AG08396 (cell line): ENCODE measurements around the gene CHST15.
"Not testable (repeated sequence)": the region's sequence is repeated elsewhere in the genome, so short reads cannot be mapped to it uniquely, and the experiment has no call there.

Source experiments
- DNase-seq: peaks from one replicate; pipeline ENCODE4 v3.0.0; 2012; ENCODE audit warnings: low spot score, mixed read lengths

Gene CHST15

GRCh38 chr10:124098575-124098974 is 5.2 kb upstream of the CHST15 start:
- DNase-seq: no peak

GRCh38 chr10:124097883-124098282 is 4.5 kb upstream of the CHST15 start:
- DNase-seq: no peak

- DNase-seq: no peak
Observed at GRCh38 chr10:124096494-124096893, 3.1 kb upstream of the CHST15 start.

- DNase-seq: not testable (repeated sequence)
Observed at GRCh38 chr10:124095801-124096200, 2.4 kb upstream of the CHST15 start.

- no peak for DNase-seq
Observed at GRCh38 chr10:124095096-124095495, 1.7 kb upstream of the CHST15 start.

- no peak for DNase-seq
Observed at GRCh38 chr10:124094419-124094785, 1.0 kb upstream of the CHST15 start.

GRCh38 chr10:124093774-124094418 is 498 bp upstream of the CHST15 start:
- peak; percentile 29 for DNase-seq

GRCh38 chr10:124092250-124092859 is 1.0 kb downstream of the CHST15 start:
- peak; percentile 75 for DNase-seq

- DNase-seq: peak; percentile 41
Observed at GRCh38 chr10:124091646-124092249, 1.6 kb downstream of the CHST15 start.

- DNase-seq: no peak
Observed at GRCh38 chr10:124090601-124091209, 2.7 kb downstream of the CHST15 start.

GRCh38 chr10:124089859-124090258 is 3.5 kb downstream of the CHST15 start:
- no peak for DNase-seq

- no peak for DNase-seq
Observed at GRCh38 chr10:124088915-124089314, 4.5 kb downstream of the CHST15 start.

GRCh38 chr10:124087672-124088634 is 5.4 kb downstream of the CHST15 start:
- no peak for DNase-seq

GRCh38 chr10:124086787-124087671 is 6.4 kb downstream of the CHST15 start:
- no peak for DNase-seq

GRCh38 chr10:124086097-124086710 is 7.2 kb downstream of the CHST15 start:
- no peak for DNase-seq

GRCh38 chr10:124085680-124086079 is 7.7 kb downstream of the CHST15 start:
- no peak for DNase-seq

GRCh38 chr10:124084708-124085107 is 8.7 kb downstream of the CHST15 start:
- DNase-seq: no peak

GRCh38 chr10:124083740-124084397 is 9.5 kb downstream of the CHST15 start:
- no peak for DNase-seq

GRCh38 chr10:124083047-124083739 is 10.2 kb downstream of the CHST15 start:
- DNase-seq: no peak
